ENCODE results near the gene TUBG1.

Gene TUBG1

DNA sequence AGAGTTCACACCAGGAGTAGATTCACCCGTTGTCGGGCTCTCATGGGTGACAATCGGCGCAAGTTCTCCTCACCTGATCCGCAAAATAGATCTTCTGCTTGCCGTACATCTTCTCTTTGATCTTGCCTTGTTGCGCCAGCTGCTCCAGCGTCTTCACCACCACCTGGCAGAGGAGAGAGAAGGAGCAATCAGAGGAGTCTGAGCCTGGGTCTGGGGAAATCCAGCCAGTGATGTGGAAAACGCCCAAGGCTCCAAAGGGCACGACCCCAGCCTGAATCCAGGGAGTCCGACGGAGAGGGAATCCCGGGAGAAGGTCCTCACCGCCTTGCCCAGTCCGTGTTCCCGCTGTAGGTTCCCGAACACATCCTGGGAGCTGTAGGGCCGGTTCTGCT is 32.3 kb upstream of the TUBG1 start:
- intact Hi-C loops (cut with DNase I; ENCODE audit: low total_unique reads) = no loop called here
- Histone ChIP-seq H3K4me3 (peak overlapping the region; percentile 57 to 61), H3K27me3 (no peaks in the 10 kb centered on the region), H3K4me1 (peaks cover 0 to 21% (median 19%) of the 10 kb centered on the region in 4 donors), H3K27ac (peak overlapping the region; percentile 78 to 89), H3K36me3 (peaks cover 34 to 62% (median 46%) of the 10 kb centered on the region in 3 donors), H3K9me3 (no peaks in the 10 kb centered on the region)
- no peak for DNase-seq
- TF ChIP-seq, protein P1, sequence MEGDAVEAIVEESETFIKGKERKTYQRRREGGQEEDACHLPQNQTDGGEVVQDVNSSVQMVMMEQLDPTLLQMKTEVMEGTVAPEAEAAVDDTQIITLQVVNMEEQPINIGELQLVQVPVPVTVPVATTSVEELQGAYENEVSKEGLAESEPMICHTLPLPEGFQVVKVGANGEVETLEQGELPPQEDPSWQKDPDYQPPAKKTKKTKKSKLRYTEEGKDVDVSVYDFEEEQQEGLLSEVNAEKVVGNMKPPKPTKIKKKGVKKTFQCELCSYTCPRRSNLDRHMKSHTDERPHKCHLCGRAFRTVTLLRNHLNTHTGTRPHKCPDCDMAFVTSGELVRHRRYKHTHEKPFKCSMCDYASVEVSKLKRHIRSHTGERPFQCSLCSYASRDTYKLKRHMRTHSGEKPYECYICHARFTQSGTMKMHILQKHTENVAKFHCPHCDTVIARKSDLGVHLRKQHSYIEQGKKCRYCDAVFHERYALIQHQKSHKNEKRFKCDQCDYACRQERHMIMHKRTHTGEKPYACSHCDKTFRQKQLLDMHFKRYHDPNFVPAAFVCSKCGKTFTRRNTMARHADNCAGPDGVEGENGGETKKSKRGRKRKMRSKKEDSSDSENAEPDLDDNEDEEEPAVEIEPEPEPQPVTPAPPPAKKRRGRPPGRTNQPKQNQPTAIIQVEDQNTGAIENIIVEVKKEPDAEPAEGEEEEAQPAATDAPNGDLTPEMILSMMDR (IDR thresholded peaks at IDR 0.05) = no peak

- Histone ChIP-seq H3K27me3 (no peaks in the 10 kb centered on the region), H3K27ac (peak within 1 kb of the TSS; percentile 78 to 89), H3K4me3 (peak within 1 kb of the TSS; percentile 57 to 61), H3K4me1 (peaks cover 0 to 21% (median 19%) of the 10 kb centered on the region in 4 donors), H3K36me3 (peaks cover 34 to 62% (median 46%) of the 10 kb centered on the region in 3 donors), H3K9me3 (no peaks in the 10 kb centered on the region)
- TF ChIP-seq, protein P1 (IDR thresholded peaks at IDR 0.05) = peak; percentile 18 to 54
- DNase-seq = peak; percentile 96 to 97
- intact Hi-C loops (cut with DNase I; ENCODE audit: low total_unique reads) = loop anchor here (1.0 kb wide), 1 partner anchor 106 kb away; no protein-coding TSS in a partner anchor
Measured at GRCh38 chr17:42577532-42578281, 31.8 kb upstream of the TUBG1 start, which contains the start of gene PSMC3IP. Gene PSMC3IP, minus strand, starts transcription at chr17:42577729. Its CDS starts 43 bp downstream, at chr17:42577686.

GRCh38 chr17:42578282-42578869 is 31.1 kb upstream of the TUBG1 start:
- intact Hi-C loops (cut with DNase I; ENCODE audit: low total_unique reads) = loop anchor here (1.0 kb wide), 1 partner anchor 105 kb away; no protein-coding TSS in a partner anchor
- peak overlapping the region; percentile 57 to 61 for H3K4me3 ChIP-seq
- DNase-seq = peak in 1 of 2 donors; percentile 69
- TF ChIP-seq, protein P1 (IDR thresholded peaks at IDR 0.05) = peak; percentile 71 to 73
- H3K9me3 ChIP-seq = no peaks in the 10 kb centered on the region
- no peaks in the 10 kb centered on the region for H3K27me3 ChIP-seq
- peaks cover 0 to 21% (median 19%) of the 10 kb centered on the region in 4 donors for H3K4me1 ChIP-seq
- H3K36me3 ChIP-seq = peaks cover 34 to 62% (median 46%) of the 10 kb centered on the region in 3 donors
- H3K27ac ChIP-seq = peak overlapping the region; percentile 78 to 89

- Histone ChIP-seq H3K36me3 (peaks cover 40 to 62% (median 53%) of the 10 kb centered on the region in 3 donors), H3K27me3 (no peaks in the 10 kb centered on the region), H3K27ac (no peak overlapping the region), H3K4me3 (no peak overlapping the region), H3K9me3 (no peaks in the 10 kb centered on the region), H3K4me1 (peaks cover 0 to 21% (median 19%) of the 10 kb centered on the region in 4 donors)
- intact Hi-C loops (cut with DNase I; ENCODE audit: low total_unique reads) = loop anchor here (10.0 kb wide), 1 partner anchor 185 kb away; the partner anchor contains the start of gene RAMP2
- DNase-seq = no peak
- TF ChIP-seq, protein P1 (IDR thresholded peaks at IDR 0.05) = no peak
Measured at GRCh38 chr17:42579794-42580551, 29.5 kb upstream of the TUBG1 start.

GRCh38 chr17:42581744-42582270 is 27.7 kb upstream of the TUBG1 start:
- intact Hi-C loops (cut with DNase I; ENCODE audit: low total_unique reads) = loop anchor here (10.0 kb wide), 1 partner anchor 183 kb away; the partner anchor contains the start of gene RAMP2

More at GRCh38 chr17:42581744-42582270, 27.7 kb upstream of the TUBG1 start:
- H3K9me3 ChIP-seq = no peaks in the 10 kb centered on the region
- peaks cover 0 to 30% (median 21%) of the 10 kb centered on the region in 4 donors for H3K4me1 ChIP-seq
- H3K27me3 ChIP-seq = no peaks in the 10 kb centered on the region
- peaks cover 55 to 74% (median 71%) of the 10 kb centered on the region in 3 donors for H3K36me3 ChIP-seq
- H3K4me3 ChIP-seq = no peak overlapping the region
- no peak for DNase-seq
- TF ChIP-seq, protein P1 (IDR thresholded peaks at IDR 0.05) = no peak
- no peak overlapping the region for H3K27ac ChIP-seq

Measured in tibial artery (tissue), 4 donors.